C4-2B (cell line): Measurements from ENCODE around the gene FAM221B.

Source experiments
- ZFX ChIP-seq: fragments of 450-650 bp; IDR thresholded peaks from 2 replicates; pipeline ENCODE4 v1.6.1; 2017
- TF ChIP-seq, protein P1 (sequence below): fragments of 450-650 bp; conservative IDR thresholded peaks from 2 replicates; pipeline ENCODE4 v1.5.1; 2017; ENCODE audit warnings: mild to moderate bottlenecking

GRCh38 chr9:35776018-35776417, 52.5 kb downstream of the FAM221B start:
- TF ChIP-seq, protein P1, sequence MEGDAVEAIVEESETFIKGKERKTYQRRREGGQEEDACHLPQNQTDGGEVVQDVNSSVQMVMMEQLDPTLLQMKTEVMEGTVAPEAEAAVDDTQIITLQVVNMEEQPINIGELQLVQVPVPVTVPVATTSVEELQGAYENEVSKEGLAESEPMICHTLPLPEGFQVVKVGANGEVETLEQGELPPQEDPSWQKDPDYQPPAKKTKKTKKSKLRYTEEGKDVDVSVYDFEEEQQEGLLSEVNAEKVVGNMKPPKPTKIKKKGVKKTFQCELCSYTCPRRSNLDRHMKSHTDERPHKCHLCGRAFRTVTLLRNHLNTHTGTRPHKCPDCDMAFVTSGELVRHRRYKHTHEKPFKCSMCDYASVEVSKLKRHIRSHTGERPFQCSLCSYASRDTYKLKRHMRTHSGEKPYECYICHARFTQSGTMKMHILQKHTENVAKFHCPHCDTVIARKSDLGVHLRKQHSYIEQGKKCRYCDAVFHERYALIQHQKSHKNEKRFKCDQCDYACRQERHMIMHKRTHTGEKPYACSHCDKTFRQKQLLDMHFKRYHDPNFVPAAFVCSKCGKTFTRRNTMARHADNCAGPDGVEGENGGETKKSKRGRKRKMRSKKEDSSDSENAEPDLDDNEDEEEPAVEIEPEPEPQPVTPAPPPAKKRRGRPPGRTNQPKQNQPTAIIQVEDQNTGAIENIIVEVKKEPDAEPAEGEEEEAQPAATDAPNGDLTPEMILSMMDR: no peak
- no peak for TF ChIP-seq ZFX
